Measurements from ENCODE around the gene RPS18. TPM values are rescaled to one million over a fixed set of nuclear protein-coding genes. Genes with fewer than 3 reads are reported as not detected.

RPS18 gene
- total RNA-seq, 1 donor from 2014 or later: 2,626 TPM

- Mint-ChIP-seq H3K27me3 (ENCODE audit: low read depth) (peaks cover 48% of the 10 kb centered on the region), H3K27ac (no peak overlapping the region), H3K4me1 (no peaks in the 10 kb centered on the region), H3K4me3 (no peak overlapping the region), H3K9me3 (no peaks in the 10 kb centered on the region), H3K36me3 (no peaks in the 10 kb centered on the region)
- DNase-seq (ENCODE audit: low spot score in 2 of 2, unreplicated experiment in 2 of 2): no peak
- no peak for TF ChIP-seq CTCF (IDR thresholded peaks at IDR 0.05; ENCODE audit: unreplicated experiment)
Measured at GRCh38 chr6:33241968-33242367, 29.9 kb upstream of the RPS18 start.

DNA sequence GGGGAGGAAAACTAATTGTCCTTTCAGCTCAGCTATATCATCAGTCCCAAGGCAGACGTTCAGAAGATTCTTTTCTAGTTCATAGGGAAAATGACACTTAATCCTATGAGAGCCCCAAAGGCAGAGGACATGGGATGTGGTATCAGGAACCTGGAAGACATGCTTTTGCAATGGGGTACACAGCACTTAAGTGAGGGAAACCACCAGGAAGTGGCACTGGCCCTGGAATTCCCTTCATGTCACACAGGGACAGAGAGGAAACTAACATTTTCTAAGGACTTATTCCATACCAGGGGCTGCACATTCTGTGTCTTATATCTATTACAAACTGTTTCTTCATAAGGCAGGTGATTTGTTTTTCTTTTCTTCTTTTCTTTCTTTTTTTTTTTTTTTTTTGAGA lies 28.4 kb upstream of the RPS18 start:
- TF ChIP-seq CTCF (IDR thresholded peaks at IDR 0.05; ENCODE audit: unreplicated experiment): no peak
- H3K27ac Mint-ChIP-seq: no peak overlapping the region
- H3K4me3 Mint-ChIP-seq: no peak overlapping the region
- H3K27me3 Mint-ChIP-seq (ENCODE audit: low read depth): peaks cover 48% of the 10 kb centered on the region
- no peaks in the 10 kb centered on the region for H3K9me3 Mint-ChIP-seq
- H3K4me1 Mint-ChIP-seq: peaks cover 5% of the 10 kb centered on the region
- no peak for DNase-seq (ENCODE audit: low spot score in 2 of 2, unreplicated experiment in 2 of 2)
- no peaks in the 10 kb centered on the region for H3K36me3 Mint-ChIP-seq

- Mint-ChIP-seq H3K36me3 (peaks cover 21% of the 10 kb centered on the region), H3K27ac (peak overlapping the region; percentile 71), H3K9me3 (no peaks in the 10 kb centered on the region), H3K27me3 (ENCODE audit: low read depth) (peaks cover 19% of the 10 kb centered on the region), H3K4me3 (peak overlapping the region; percentile 81), H3K4me1 (peaks cover 18% of the 10 kb centered on the region)
- peak; percentile 85 for TF ChIP-seq CTCF (IDR thresholded peaks at IDR 0.05; ENCODE audit: unreplicated experiment)
- peak; percentile 81 to 94 for DNase-seq (ENCODE audit: low spot score in 2 of 2, unreplicated experiment in 2 of 2)
Measured at GRCh38 chr6:33247977-33248642, 23.8 kb upstream of the RPS18 start.

DNA sequence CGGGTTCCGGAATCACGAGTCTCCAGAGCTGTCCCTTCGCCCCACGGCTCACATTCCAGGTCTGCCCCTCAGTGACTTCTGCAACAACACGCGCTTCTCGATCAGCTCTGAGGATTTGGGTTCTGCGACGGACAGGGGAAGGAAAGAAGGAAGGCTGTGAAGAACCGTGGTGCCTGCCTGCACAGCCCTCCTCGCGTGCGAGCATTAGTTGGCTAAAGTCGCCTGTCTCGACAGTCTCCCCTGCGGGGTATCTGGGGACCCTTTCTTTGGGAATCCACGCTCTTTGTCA lies 23.3 kb upstream of the RPS18 start:
- Mint-ChIP-seq H3K9me3 (no peaks in the 10 kb centered on the region), H3K4me3 (peak overlapping the region; percentile 81), H3K4me1 (peaks cover 18% of the 10 kb centered on the region), H3K27me3 (ENCODE audit: low read depth) (peaks cover 14% of the 10 kb centered on the region), H3K27ac (peak overlapping the region; percentile 71), H3K36me3 (peaks cover 21% of the 10 kb centered on the region)
- no peak for DNase-seq (ENCODE audit: low spot score in 2 of 2, unreplicated experiment in 2 of 2)
- TF ChIP-seq CTCF (IDR thresholded peaks at IDR 0.05; ENCODE audit: unreplicated experiment): peak; percentile 49

- no peak for TF ChIP-seq CTCF (IDR thresholded peaks at IDR 0.05; ENCODE audit: unreplicated experiment)
- Mint-ChIP-seq H3K4me1 (peaks cover 18% of the 10 kb centered on the region), H3K36me3 (peaks cover 21% of the 10 kb centered on the region)
Measured at GRCh38 chr6:33248932-33249731, 22.7 kb upstream of the RPS18 start.

More at GRCh38 chr6:33248932-33249731, 22.7 kb upstream of the RPS18 start:
- DNase-seq (ENCODE audit: low spot score in 2 of 2, unreplicated experiment in 2 of 2): peak; percentile 80 to 89
- Mint-ChIP-seq H3K27me3 (ENCODE audit: low read depth) (peaks cover 9% of the 10 kb centered on the region), H3K4me3 (peak overlapping the region; percentile 81), H3K9me3 (no peaks in the 10 kb centered on the region), H3K27ac (peak overlapping the region; percentile 85)
